GM19324 (cell line): Measurements from ENCODE around the gene CEP104.

Source experiments
- ATAC-seq: cut with Tn5 transposase; IDR thresholded peaks from one replicate; pipeline ENCODE4 v1.9.1; 2021; ENCODE audit warnings: mild to moderate bottlenecking, moderate library complexity; ENCODE audit not compliant: unreplicated experiment, low FRiP score

CEP104 gene

DNA sequence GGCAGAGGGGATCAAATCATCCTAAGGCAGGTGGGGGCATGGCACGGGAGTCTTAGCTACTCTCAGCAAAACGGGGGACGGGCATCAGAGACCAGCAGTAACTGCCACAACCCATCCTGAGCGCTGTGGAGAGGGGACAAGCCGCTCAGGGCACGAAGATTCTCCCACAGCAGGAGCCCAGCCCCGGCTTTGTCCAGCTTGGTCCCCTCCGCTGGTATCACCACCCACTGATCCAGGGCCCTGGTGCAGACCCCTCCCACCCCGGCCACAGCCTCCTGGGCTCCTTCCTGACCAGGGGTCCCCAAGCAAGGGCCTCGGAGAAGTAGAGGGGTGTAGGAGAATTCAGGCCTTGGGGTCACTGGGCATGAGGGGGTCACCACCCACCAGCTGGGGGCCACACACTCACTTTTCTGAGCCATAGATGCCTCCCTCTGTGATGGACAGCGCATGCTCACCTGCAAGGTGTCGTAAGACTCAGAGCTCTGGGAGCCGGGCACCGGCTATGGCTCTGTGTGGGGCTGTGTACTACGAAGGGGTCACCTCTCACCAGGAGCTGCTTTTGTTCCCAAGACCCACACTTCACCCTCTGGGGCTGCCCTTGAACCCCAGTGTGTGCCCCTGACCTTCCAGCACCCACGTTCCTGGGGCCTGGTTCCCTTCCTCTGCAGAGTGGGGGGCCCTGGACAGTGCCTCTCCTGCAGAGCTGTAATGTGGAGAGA, 86.8 kb downstream of the CEP104 start:
- ATAC-seq = no peak

GRCh38 chr1:3768811-3769390, 88.1 kb downstream of the CEP104 start:
- ATAC-seq = no peak

GRCh38 chr1:3767328-3767925, 89.6 kb downstream of the CEP104 start:
- no peak for ATAC-seq

GRCh38 chr1:3763351-3764125, 93.5 kb downstream of the CEP104 start:
- ATAC-seq = no peak

- ATAC-seq = no peak
Observed at GRCh38 chr1:3762873-3763228, 94.2 kb downstream of the CEP104 start.

DNA sequence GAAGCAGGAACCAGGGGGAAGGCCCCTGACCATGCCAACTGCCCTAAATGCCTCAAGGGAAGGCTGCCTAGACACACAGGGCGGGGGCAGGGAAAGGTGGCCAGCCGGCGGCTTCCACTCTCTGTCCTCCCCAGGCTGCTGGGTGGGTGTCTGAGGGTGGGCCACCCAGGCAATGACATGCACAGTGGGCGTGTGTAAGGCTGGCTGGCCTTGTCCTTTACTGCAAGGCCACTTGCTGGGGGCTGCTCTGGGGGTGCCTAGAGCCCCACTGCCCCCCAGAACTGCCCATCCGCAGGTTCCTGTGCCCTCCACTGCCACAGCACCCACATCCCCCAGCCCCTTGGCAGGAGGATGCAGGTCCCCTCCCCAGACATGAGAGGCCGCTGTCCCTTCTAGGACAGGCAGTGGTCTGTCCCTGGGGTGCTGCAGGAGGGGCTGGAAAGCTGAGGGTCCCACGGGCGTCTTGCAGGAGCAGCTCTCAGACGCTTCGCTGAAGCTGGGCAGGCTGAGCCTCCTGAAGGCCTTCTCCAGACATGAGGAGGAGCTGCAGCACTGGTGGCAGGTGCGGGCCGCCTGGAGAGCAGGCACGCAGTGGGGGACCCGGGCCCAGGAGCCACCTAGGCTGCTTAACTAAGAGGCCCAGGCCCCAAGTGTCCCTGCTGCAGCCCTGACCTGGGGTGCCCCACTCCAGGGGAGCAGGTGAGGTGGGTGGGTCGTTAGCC, 94.7 kb downstream of the CEP104 start:
- ATAC-seq = no peak
